ENCODE measurements around the gene SOS2.
"Not testable (repeated sequence)": the region's sequence is repeated elsewhere in the genome, so short reads cannot be mapped to it uniquely, and the experiment has no call there.

SOS2 gene

DNA sequence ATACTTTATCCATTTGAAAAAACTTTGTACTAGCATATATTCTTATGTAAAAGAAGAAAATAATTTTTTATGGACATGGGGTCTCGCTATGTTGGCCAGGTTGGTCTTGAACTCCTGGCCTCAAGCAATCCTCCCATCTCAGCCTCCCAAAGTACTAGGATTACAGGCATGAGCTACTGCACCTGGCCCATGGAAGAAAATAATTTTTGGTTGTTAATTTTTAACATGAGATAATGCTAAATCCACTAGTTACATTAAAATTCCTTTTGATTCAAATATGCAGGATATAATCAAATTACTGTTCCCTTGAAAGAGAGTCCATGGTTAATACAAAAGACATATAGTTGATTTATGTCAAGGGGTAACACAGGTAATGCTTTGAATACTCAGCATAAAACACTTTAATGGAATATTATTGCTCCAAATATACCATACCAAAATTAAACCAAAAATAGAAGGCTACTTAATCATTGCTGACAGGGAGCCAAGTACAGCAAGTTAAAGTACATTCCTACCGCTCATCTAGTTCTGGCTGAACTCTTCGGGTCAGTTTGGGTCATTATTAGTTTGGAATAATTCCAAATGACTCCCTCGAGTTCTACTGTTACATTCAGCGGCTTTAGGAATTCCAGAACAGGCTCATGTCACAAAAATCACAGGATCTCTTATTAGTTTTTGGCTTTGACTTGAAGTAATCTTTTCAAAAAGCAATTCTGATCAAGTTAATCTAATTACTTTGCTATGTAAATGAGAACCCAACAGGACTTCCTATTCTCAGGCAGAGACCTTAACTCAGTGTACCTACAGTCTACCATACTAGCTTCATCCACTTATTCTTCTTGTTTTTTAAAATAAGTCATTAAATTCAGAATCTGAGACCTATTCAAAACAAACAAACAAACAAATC, 6.1 kb downstream of the SOS2 start:
- no peak for DNase-seq

- no peak for DNase-seq
These were observed 9.2 kb downstream of the SOS2 start for GRCh38 chr14:50222055-50222613.

- no peak for DNase-seq
These were observed 12.9 kb downstream of the SOS2 start for GRCh38 chr14:50218501-50218900.

- DNase-seq = no peak
These were observed 16.0 kb downstream of the SOS2 start for GRCh38 chr14:50215416-50215815.

DNA sequence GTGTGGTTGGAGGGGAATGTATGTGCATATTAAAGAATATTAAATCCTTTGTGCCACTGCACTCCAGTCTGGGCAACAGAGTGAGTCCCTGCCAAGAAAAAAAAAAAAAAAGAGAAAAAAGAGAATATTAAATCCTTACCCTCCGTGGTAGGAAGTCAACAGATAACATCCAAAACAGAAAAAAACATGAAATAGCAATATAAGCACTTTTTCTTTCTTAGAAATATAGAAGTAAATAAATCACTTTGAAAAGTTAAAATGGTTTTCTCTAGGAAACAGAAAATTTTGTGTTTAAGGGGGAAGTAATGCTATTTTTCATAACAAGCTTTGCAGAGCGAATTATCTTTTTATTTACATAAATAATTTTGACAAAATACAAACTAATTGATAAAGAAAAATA, 17.6 kb downstream of the SOS2 start:
- no peak for DNase-seq

- DNase-seq = no peak
These were observed 18.7 kb downstream of the SOS2 start for GRCh38 chr14:50212726-50213125.

DNA sequence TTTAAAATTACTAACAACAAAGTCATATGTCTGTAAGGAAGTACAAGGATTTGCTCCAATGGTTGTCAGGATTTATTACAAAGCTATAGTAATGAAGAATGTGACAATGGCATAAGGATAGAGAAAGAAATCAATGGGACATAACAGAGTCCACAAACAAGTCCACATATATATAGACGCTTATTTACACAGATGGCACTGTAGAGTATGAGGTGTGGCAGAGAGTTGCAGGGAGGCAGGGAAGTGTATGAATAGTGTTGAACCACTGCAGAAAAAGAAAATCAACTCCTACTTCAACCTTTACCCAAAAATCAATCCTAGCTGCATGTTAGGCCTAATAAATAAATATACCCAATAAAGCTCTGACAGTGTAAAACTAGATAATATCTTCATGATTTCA, 21.3 kb downstream of the SOS2 start:
- DNase-seq = no peak

- no peak for DNase-seq
These were observed 32.9 kb downstream of the SOS2 start for GRCh38 chr14:50198499-50198898.

- no peak for DNase-seq
These were observed 39.9 kb downstream of the SOS2 start for GRCh38 chr14:50191499-50191898.

DNA sequence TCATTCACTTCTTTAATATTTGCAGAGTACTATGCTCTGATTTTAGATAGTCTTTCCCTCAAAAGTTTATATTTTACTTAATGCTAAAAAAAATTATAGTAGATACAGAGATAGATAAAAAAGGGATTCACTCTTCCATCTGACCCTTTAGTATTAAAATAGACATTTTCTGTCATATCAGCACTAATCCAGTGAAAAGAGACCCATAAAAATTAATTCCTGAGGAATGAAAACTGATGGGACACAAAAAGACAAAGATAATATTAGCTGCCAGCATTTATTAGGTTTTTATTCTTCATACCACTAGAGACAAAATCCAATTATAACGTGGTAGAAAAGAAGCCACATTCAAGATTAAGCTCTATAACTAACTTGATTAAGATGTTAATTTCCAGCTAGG, 45.3 kb downstream of the SOS2 start:
- no peak for DNase-seq

GRCh38 chr14:50173891-50174290, 57.5 kb downstream of the SOS2 start:
- DNase-seq = no peak

DNA sequence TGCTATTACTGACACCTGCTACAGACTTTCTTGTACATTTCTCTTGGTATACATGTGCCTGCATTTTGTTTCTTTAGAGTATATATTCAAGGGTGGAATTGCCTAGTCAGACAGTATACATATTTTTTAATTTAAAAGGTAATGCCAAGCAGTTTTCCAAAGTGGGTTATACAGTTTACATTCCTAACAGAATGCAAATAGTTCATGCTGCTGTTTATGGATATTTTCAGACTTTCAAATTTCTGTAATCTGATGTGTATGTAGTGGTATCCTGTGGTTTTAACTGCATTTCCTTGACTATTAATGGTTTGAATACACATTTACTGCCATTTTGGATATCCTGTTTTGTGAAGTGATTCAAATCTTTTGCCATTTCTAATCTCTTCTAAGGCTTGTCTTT, 59.5 kb downstream of the SOS2 start:
- DNase-seq = no peak

DNA sequence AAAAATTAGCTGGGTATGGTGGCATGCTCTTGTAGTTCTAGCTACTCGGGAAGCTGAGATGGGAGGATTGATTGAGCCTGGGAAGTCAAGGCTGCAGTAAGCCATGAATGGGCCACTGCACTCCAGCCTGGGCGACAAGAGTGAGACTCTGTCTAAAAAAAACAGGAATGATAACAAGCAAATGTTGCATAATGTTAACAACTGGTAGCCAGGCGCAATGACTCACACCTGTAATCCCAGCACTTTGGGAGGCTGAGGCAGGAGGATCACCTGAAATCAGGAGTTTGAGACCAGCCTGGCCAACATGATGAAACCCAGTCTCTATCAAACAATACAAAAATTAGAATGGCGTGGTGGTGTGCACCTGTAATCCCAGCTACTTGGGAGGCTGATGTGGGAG, 64.0 kb downstream of the SOS2 start:
- not testable (repeated sequence) for DNase-seq

GRCh38 chr14:50156111-50156510, 75.3 kb downstream of the SOS2 start:
- no peak for DNase-seq

DNA sequence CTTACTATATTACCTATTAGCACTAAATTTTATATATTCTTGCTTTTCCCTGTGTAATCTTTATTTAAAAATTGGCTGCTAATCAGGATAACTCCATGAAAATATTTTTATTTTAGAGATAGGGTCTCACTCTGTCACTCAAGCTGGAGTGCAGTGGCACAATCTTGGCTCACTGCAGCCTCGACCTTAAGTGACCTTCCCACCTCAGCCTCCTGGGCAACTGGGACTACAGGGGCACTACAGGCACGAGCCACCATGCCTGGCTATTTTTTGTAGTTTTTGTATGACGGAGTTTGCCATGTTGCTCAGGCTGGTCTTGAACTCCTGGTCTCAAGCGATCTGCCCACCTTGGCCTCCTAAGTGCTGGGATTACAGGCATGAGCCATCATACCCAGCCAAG, 82.6 kb downstream of the SOS2 start:
- DNase-seq = no peak

DNA sequence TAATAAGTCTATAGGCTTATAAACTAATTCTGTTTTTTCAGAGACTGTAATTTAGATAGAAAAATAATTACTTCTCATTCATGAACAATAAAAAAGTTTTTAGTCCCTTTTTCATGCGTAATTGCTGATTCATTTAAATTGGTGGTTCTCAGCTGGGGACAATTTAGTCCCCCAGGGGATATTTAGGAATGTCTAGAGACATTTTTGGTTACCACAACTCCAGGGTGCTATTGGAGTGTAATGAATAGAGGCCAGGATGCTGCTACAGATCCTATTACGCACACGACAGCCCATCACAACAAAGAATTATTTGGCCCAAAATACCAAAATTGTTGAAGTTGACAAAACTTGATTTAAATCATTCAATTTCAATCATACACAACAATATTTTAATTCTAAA, 92.2 kb downstream of the SOS2 start:
- DNase-seq = no peak

GRCh38 chr14:50127802-50128201, 103.6 kb downstream of the SOS2 start:
- no peak for DNase-seq

GRCh38 chr14:50123062-50123461, 108.3 kb downstream of the SOS2 start:
- DNase-seq = peak in 1 of 5 experiments; percentile 50

GRCh38 chr14:50122291-50122690, 109.1 kb downstream of the SOS2 start:
- DNase-seq = no peak

- no peak for DNase-seq
These were observed 109.9 kb downstream of the SOS2 start for GRCh38 chr14:50121486-50121885.

DNA sequence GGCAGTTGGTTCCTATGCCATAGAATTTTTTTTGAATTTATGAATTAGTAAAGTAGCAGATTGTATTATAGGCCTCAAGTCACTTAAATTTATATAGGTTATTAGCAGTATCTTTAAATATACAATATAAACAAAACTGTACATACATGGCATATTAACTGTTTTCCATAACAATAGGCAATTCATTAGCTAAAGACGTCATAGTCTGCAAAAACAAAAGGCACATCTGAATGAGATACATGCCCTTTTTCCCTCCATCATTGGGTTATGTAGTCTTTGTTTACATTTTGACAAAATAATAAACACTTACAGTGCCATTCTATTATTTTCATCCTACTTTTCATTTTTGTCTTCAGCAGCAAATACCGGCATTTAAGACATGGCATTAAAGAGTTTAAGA, 113.9 kb downstream of the SOS2 start:
- no peak for DNase-seq

DNA sequence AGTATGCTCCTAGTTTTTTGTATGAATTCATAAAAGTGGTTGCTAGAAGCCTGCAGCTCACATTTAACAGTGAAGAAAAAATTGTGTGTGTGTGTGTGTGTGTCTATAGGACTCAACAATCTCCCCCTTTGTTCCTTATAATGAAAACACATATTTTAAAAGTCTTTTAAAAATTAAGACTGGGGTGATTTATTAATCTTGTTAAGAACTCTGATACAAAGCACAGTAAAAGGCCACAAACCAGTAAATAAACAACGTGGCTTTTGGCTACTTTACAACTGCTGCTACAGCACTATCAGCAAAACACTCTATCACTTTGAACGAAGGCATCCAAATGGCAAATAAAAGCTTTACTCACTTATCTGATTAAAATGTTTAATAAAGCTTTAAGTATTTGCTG, 114.4 kb downstream of the SOS2 start:
- no peak for DNase-seq

DNA sequence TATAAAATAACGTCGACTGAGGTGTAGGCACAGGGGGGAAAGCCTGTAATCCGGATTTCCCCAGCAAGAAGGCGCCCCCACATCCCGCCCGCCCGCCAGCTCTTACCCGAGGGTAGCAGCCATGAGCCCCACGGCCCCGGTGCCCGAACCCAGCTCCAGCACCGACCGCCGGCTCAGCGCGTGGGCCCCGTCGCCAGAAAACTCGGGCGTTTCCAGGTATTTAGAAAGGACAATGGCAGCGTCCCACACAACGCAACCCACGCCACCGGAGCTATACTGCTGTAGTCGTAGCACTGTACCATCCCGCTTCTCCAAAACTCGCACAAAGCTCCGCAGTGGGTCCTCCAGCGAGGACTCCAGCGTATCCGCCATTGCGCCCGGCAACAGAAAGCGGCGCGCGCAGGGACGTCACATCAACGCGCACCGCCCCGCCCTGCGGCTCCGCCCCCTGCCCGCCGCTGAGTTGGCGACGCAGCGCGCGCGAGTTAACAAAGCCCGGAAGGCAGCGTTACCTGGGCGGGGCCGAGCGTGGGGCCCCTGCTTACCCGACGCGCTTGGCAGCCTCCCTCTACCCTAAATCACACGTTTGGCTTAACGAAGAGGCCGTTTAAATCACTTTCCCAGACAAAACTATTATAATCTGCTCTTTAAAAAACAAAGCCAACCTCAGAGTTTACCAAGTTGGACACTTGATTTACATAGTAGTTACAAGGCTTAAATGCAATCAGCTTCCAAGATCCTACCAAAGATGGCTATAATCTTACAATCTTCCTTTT, 115.0 kb downstream of the SOS2 start, which contains the start of gene VCPKMT:
Gene VCPKMT, minus strand, starts transcription at position 392 of the 776 bp plus-strand sequence. Its CDS starts 20 bp downstream, at position 372.
- peak; percentile 89 to 96 (median 93) for DNase-seq

Data from T-helper 2 cell (primary cell).